HG02610 (cell line): ENCODE measurements around the gene CD34.
A peak's percentile ranks its signal among the peaks of the same experiment; 100 is the strongest.

Experiments
- ATAC-seq: cut with Tn5 transposase; IDR thresholded peaks from one replicate; pipeline ENCODE4 v1.9.1; 2021; ENCODE audit warnings: mild to moderate bottlenecking, moderate library complexity; ENCODE audit not compliant: unreplicated experiment

The CD34 gene

GRCh38 chr1:207901041-207901653 is 9.8 kb downstream of the CD34 start:
- no peak for ATAC-seq

- no peak for ATAC-seq
These were observed 12.1 kb downstream of the CD34 start for GRCh38 chr1:207898836-207899235.

GRCh38 chr1:207898260-207898659 is 12.7 kb downstream of the CD34 start:
- no peak for ATAC-seq

GRCh38 chr1:207897188-207897587 is 13.7 kb downstream of the CD34 start:
- ATAC-seq, result no peak

- ATAC-seq, result no peak
These were observed 14.4 kb downstream of the CD34 start for GRCh38 chr1:207896547-207896946.

GRCh38 chr1:207894704-207895103 is 16.2 kb downstream of the CD34 start:
- ATAC-seq, result no peak

- no peak for ATAC-seq
These were observed 17.0 kb downstream of the CD34 start for GRCh38 chr1:207893737-207894582.

- ATAC-seq, result no peak
These were observed 18.2 kb downstream of the CD34 start for GRCh38 chr1:207892764-207893163.

- no peak for ATAC-seq
These were observed 19.8 kb downstream of the CD34 start for GRCh38 chr1:207891148-207891547.

- ATAC-seq, result no peak
These were observed 20.7 kb downstream of the CD34 start for GRCh38 chr1:207890136-207890738.

- no peak for ATAC-seq
These were observed 22.3 kb downstream of the CD34 start for GRCh38 chr1:207888652-207889051.

GRCh38 chr1:207887542-207888201 is 23.3 kb downstream of the CD34 start:
- ATAC-seq, result no peak

- no peak for ATAC-seq
These were observed 24.7 kb downstream of the CD34 start for GRCh38 chr1:207886227-207886626.

GRCh38 chr1:207885129-207886032 is 25.5 kb downstream of the CD34 start:
- peak; percentile 63 for ATAC-seq

- no peak for ATAC-seq
These were observed 26.5 kb downstream of the CD34 start for GRCh38 chr1:207884266-207885029.

- ATAC-seq, result no peak
These were observed 27.2 kb downstream of the CD34 start for GRCh38 chr1:207883660-207884250.

GRCh38 chr1:207883104-207883651 is 27.7 kb downstream of the CD34 start:
- ATAC-seq, result peak; percentile 57

- peak; percentile 7 for ATAC-seq
These were observed 28.2 kb downstream of the CD34 start for GRCh38 chr1:207882692-207883091.

GRCh38 chr1:207878939-207879338 is 32.0 kb downstream of the CD34 start:
- ATAC-seq, result no peak
